ENCODE measurements around the gene MXRA8. TPM values are rescaled to one million over a fixed set of nuclear protein-coding genes. Genes with fewer than 3 reads are reported as not detected.

The MXRA8 gene
- total and polyA plus RNA-seq, 9 of the 15 experiments (the other 6 are each of a cell fraction or from before 2014, with no cell fraction given) = 0.66 to 11.3 (median 6.3) TPM

DNA sequence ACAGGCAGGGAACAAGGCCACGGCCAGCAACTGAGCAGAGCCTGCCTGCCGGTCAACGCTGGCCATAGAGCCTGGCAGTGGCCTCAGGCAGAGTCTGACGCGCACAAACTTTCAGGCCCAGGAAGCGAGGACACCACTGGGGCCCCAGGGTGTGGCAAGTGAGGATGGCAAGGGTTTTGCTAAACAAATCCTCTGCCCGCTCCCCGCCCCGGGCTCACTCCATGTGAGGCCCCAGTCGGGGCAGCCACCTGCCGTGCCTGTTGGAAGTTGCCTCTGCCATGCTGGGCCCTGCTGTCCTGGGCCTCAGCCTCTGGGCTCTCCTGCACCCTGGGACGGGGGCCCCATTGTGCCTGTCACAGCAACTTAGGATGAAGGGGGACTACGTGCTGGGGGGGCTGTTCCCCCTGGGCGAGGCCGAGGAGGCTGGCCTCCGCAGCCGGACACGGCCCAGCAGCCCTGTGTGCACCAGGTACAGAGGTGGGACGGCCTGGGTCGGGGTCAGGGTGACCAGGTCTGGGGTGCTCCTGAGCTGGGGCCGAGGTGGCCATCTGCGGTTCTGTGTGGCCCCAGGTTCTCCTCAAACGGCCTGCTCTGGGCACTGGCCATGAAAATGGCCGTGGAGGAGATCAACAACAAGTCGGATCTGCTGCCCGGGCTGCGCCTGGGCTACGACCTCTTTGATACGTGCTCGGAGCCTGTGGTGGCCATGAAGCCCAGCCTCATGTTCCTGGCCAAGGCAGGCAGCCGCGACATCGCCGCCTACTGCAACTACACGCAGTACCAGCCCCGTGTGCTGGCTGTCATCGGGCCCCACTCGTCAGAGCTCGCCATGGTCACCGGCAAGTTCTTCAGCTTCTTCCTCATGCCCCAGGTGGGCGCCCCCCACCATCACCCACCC lies 27.0 kb downstream of the MXRA8 start, which contains the start of gene TAS1R3:
Gene TAS1R3, plus strand, starts transcription at position 213 of the 898 bp plus-strand sequence. Its CDS starts 66 bp downstream, at position 279.
- FAIRE-seq = no peak
- Histone ChIP-seq H3K9ac (ENCODE audit: insufficient read depth in 1 of 2, low read depth in 2 of 2, low read length in 2 of 2) (peak within 1 kb of the TSS in 1 of 2 experiments; percentile 55; a peak in 1 of 4 replicates), H2AFZ (ENCODE audit: low read depth, low read length) (no peak within 1 kb of the TSS), H3K4me3 (no peak within 1 kb of the TSS), H3K27ac (ENCODE audit: extremely low read depth, low read depth, low read length) (no peak within 1 kb of the TSS), H3K36me3 (ENCODE audit: control insufficient read depth, insufficient read depth, low read length) (peaks cover 34% of the 10 kb centered on the region; the same call in 1 of the 3 replicates), H4K20me1 (replicated peaks; ENCODE audit: control insufficient read depth, insufficient read depth, low read length) (peaks cover 12% of the 10 kb centered on the region; the same call in 1 of the 2 replicates), H3K9me1 (ENCODE audit: control insufficient read depth, insufficient read depth, low read length) (peaks cover 4% of the 10 kb centered on the region), H3K4me2 (ENCODE audit: insufficient read depth, low read length) (no peak within 1 kb of the TSS), H3K9me3 (replicated peaks; ENCODE audit: control insufficient read depth, insufficient read depth, low read depth, low read length) (peaks cover 6% of the 10 kb centered on the region), H3K79me2 (ENCODE audit: control insufficient read depth, insufficient read depth, low read length) (peaks cover 2% of the 10 kb centered on the region; the same call in 1 of the 3 replicates), H3K4me1 (replicated peaks in 1 of 2; ENCODE audit: control insufficient read depth in 2 of 2, insufficient read depth in 2 of 2, low read length in 2 of 2) (peaks cover 0 to 94% of the 10 kb centered on the region in 2 experiments; a peak in 2 of 5 replicates), H3K27me3 (ENCODE audit: control insufficient read depth in 2 of 2, insufficient read depth in 2 of 2, low read length in 2 of 2) (no peaks in the 10 kb centered on the region)
- DNase-seq (ENCODE audit: extremely low read depth in 1 of 4, low spot score in 3 of 4) = no peak
- BruUV-seq (replicated peaks) = no TSS peak
- CTCF ChIA-PET (ENCODE audit: low intra/inter-chr PET ratio) = no interaction called here
- in situ Hi-C loops (cut with MboI) (no loop called here), intact Hi-C loops (cut with micrococcal nuclease) (no loop called here)
- 72% methylated on average over 40 of the region's 41 CpGs for WGBS (ENCODE audit: insufficient coverage, low coverage, missing lambda C conversion rate)
- ATAC-seq = no peak
- TF ChIP-seq TFE3 (CRISPR knock-in tag; IDR thresholded peaks at IDR 0.05) = no peak
- TF ChIP-seq CBX1 (IDR thresholded peaks at IDR 0.05; ENCODE audit: low read depth) = peak; percentile 31; the same call in 1 of the 2 replicates
- peak; percentile 80 for TF ChIP-seq POLR2G (IDR thresholded peaks at IDR 0.05; ENCODE audit: low read depth, low read length)
- TF ChIP-seq HMGN3 (IDR thresholded peaks at IDR 0.05; ENCODE audit: borderline replicate concordance, extremely low read depth, insufficient read length, low read depth, low read length) = peak; percentile 19
- TF ChIP-seq SUPT5H (IDR thresholded peaks at IDR 0.05) = 0 out of 2 replicates have a peak, but pooled peaks have one; percentile 39
- no peak for TF ChIP-seq ZNF347 (CRISPR knock-in tag; IDR thresholded peaks at IDR 0.05; ENCODE audit: low read depth)
- no peak for TF ChIP-seq ZBTB12 (CRISPR knock-in tag; IDR thresholded peaks at IDR 0.05)
- peak; percentile 95 for TF ChIP-seq RBM22 (IDR thresholded peaks at IDR 0.05; ENCODE audit: low read depth, low read length, poor library complexity, severe bottlenecking)
- POLR2A ChIA-PET = interaction anchor here (0.6 to 1.7 kb wide), 6 partner anchors 11 to 38 kb away, joined by 3 to 9 read pairs (median 4); no protein-coding TSS in a partner anchor
